A549 (cell line): ENCODE data around the gene VAT1. TPM values are rescaled to one million over a fixed set of nuclear protein-coding genes. Genes with fewer than 3 reads are reported as not detected.
A peak's percentile ranks its signal among the peaks of the same experiment; 100 is the strongest.

Experiments used
- ATAC-seq, 2 experiments: fragments of 200-7000 bp in 1 of 2; fragments of >200 bp in 1 of 2; cut with Nextera tagmentation in 1 of 2; cut with Tn5 transposase in 1 of 2; 3 replicates each; pipeline versions ENCODE4 v1.8.0 to v1.9.1; 2018 to 2020; ENCODE audit warnings: mild to moderate bottlenecking in 1 of 2, moderate library complexity in 1 of 2
- CTCF ChIA-PET: fragments of 300-600 bp; sonication (Branson Sonifier 250); formaldehyde crosslinking; extraction: SDS; loops from one replicate; lab custom pipeline; 2021; ENCODE audit warnings: antibody characterized with exemption, inconsistent platforms; lab: Yijun Ruan, JAX
- POLR2A ChIA-PET: fragments of 350-600 bp; formaldehyde crosslinking; extraction: SDS; loops from one replicate; lab custom pipeline; 2021; ENCODE audit warnings: antibody characterized with exemption, inconsistent platforms; lab: Yijun Ruan, JAX
- DNase-seq, 2 experiments: peaks; one replicate each; pipeline versions ENCODE4 v3.0.0 to v3.0.0-alpha.2; 2011 to 2016; ENCODE audit warnings: low read depth in 1 of 2, low spot score in 1 of 2
- FAIRE-seq: peaks from 2 replicates; lab custom pipeline; 2011; peaks lifted over from hg19 to GRCh38; lab: Jason Lieb, UNC
- H3K27ac ChIP-seq, 2 experiments: fragments of >200 bp; sonication (Bioruptor Twin); formaldehyde crosslinking; 3 replicates each; pipeline ENCODE4 v1.5.1; 2016 to 2017
- H3K4me1 ChIP-seq: fragments of >200 bp; sonication (Bioruptor Twin); formaldehyde crosslinking; 3 replicates; pipeline ENCODE4 v1.6.1; 2016
- H3K4me2 ChIP-seq: fragments of >200 bp; sonication (Bioruptor Twin); formaldehyde crosslinking; 3 replicates; pipeline ENCODE4 v1.6.1; 2016
- H3K4me3 ChIP-seq: fragments of >200 bp; sonication (Bioruptor Twin); formaldehyde crosslinking; 3 replicates; pipeline ENCODE4 v1.5.1; 2016
- H3K9me3 ChIP-seq: fragments of >200 bp; sonication (Bioruptor Twin); formaldehyde crosslinking; 3 replicates; pipeline ENCODE4 v1.6.1; 2016
- BHLHE40 ChIP-seq: IDR thresholded peaks from 2 replicates; pipeline ENCODE4 v1.6.1; 2012; ENCODE audit warnings: low read depth, low read length, inconsistent platforms
- CEBPB ChIP-seq, 2 experiments: fragments of >200 bp in 1 of 2; sonication (Bioruptor Twin) in 1 of 2; formaldehyde crosslinking in 1 of 2; IDR thresholded peaks; 2 replicates each; pipeline ENCODE4 v1.6.1; 2012 to 2016
- CHD4 ChIP-seq: fragments of 200-600 bp; sonication (generic); IDR thresholded peaks from 2 replicates; pipeline ENCODE4 v1.6.1; 2016; ENCODE audit warnings: antibody characterized with exemption, mild to moderate bottlenecking, borderline replicate concordance
- FOSL2 ChIP-seq, 2 experiments: fragments of 450-650 bp in 1 of 2; fragments of >200 bp in 1 of 2; sonication (Bioruptor Twin) in 1 of 2; formaldehyde crosslinking; IDR thresholded peaks; 2 replicates each; pipeline versions ENCODE4 v1.5.0 to v1.6.1; 2016 to 2020; ENCODE audit warnings: mild to moderate bottlenecking in 1 of 2, moderate library complexity in 1 of 2
- GATA3 ChIP-seq: IDR thresholded peaks from 2 replicates; pipeline ENCODE4 v1.6.1; 2012; ENCODE audit warnings: borderline replicate concordance
- HEYL ChIP-seq: fragments of 250-450 bp; sonication (Bioruptor Pico); IDR thresholded peaks from 2 replicates; pipeline ENCODE4 v1.8.0; 2021; ENCODE audit warnings: mild to moderate bottlenecking, moderate library complexity
- HOXB5 ChIP-seq: fragments of 250-450 bp; sonication (Bioruptor Pico); IDR thresholded peaks from 2 replicates; pipeline ENCODE4 v1.5.0; 2020; ENCODE audit warnings: mild to moderate bottlenecking, moderate library complexity
- KDM1A ChIP-seq: fragments of 200-600 bp; sonication (generic); IDR thresholded peaks from 2 replicates; pipeline ENCODE4 v1.6.1; 2016; ENCODE audit warnings: low read depth, mild to moderate bottlenecking
- MAFK ChIP-seq: fragments of 450-650 bp; IDR thresholded peaks from 2 replicates; pipeline ENCODE4 v1.6.1; 2014; ENCODE audit not compliant: partially characterized antibody
- MAZ ChIP-seq: fragments of 150-350 bp; IDR thresholded peaks from 2 replicates; pipeline ENCODE4 v1.6.1; 2014; ENCODE audit warnings: antibody characterized with exemption, low read depth, low read length, borderline replicate concordance
- SMC3 ChIP-seq: fragments of >200 bp; sonication (Bioruptor Twin); formaldehyde crosslinking; IDR thresholded peaks from 3 replicates; pipeline ENCODE4 v1.6.1; 2018; ENCODE audit warnings: inconsistent platforms
- ZFP36 ChIP-seq: fragments of 450-650 bp; IDR thresholded peaks from 2 replicates; pipeline ENCODE4 v1.6.1; 2014; ENCODE audit warnings: borderline replicate concordance; ENCODE audit not compliant: partially characterized antibody
- ZNF302 ChIP-seq: fragments of 250-450 bp; sonication (Bioruptor Pico); IDR thresholded peaks from 2 replicates; pipeline ENCODE4 v1.9.0; 2021; ENCODE audit warnings: inconsistent platforms, mild to moderate bottlenecking, moderate library complexity
- WGBS: methylation state at CpG from one replicate; pipeline ENCODE4 v1.1.6; 2017; ENCODE audit errors: missing lambda C conversion rate; 5-methylcytosine and 5-hydroxymethylcytosine counted together
- polyA plus RNA-seq, 4 experiments: library from polyadenylated mRNA; depleted of rRNA in 3 of 4; stranded (reverse); fragments of >200 nt; fragmentation: RNase III in 1 of 4; extraction: RNeasy Plus Mini Kit Qiagen cat#74134 plus additional on column Dnase treatment in 1 of 4; gene quantifications; 2 replicates in 3 of 4; 3 replicates in 1 of 4; pipeline ENCODE4 v1.2.3, GENCODE V29; 2011 to 2017
- TF ChIP-seq, protein P1 (sequence below): IDR thresholded peaks from 2 replicates; pipeline ENCODE4 v1.6.1; 2012
- TF ChIP-seq, protein P2 (sequence below): fragments of >200 bp; sonication (Bioruptor Twin); formaldehyde crosslinking; IDR thresholded peaks from 3 replicates; pipeline ENCODE4 v1.5.1; 2016

VAT1 gene
- polyA plus RNA-seq, 2 of the 4 experiments (the other 2 are of a cell fraction) = 153 to 167 TPM

DNA sequence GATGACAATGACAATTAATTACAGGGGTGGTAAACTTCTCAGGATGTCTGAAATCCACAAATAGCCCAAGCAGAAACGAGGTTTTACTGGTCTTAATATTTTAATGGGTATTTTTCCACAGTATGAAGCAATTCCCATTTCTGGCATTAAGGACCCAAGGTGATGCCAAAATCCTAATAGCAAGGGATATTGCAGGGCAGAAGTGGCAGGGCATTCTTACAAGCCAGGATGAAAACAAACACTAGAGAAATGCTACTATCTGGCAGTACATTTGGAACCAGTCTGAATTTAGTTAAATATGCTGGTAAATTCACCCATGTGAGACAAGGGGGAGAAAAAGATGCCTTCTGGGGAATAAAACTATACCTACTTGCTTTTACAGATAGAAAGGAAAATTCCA is 48.1 kb upstream of the VAT1 start (continued):
- TF ChIP-seq KDM1A = no peak
- no peak for TF ChIP-seq SMC3

DNA sequence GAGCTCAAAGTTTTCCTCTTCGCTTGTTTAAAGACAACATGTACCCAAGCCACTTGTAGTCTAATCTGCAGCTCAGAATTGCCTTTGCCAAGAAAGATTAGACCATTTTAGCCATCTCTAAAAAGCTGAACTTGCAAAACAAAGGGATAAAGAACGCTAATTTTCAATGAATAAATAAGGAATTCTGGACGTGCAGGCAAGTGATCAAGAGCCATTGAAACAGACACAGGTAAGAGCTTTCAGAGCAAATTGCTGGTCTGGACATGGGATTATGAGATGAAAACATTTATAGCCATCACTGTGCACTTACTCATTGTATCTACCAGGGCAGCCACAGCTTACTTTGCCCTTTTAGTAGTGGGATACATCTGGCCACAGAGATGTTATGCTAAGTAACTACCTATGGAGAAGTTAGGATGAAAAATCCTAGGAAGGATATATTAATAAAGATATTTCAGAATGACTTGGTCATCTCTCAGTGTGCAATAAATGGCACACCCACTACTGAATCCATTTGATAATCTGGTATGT is 47.2 kb upstream of the VAT1 start:
- ChIA-PET CTCF (interaction anchor here (0.7 to 1.2 kb wide), 4 partner anchors 13 to 241 kb away, joined by 3 read pairs; no protein-coding TSS in a partner anchor), POLR2A (no interaction called here)
- H3K4me1 ChIP-seq = peaks cover 9% of the 10 kb centered on the region; the same call in 1 of the 3 replicates
- FAIRE-seq (no peak), ATAC-seq (no peak; a peak in 1 of 6 replicates), DNase-seq (no peak)
- no peak overlapping the region; the same call in 2 of the 3 replicates for H3K4me2 ChIP-seq
- H3K4me3 ChIP-seq = no peak overlapping the region
- H3K9me3 ChIP-seq = no peaks in the 10 kb centered on the region
- H3K27ac ChIP-seq = peak overlapping the region in 1 of 2 experiments; percentile 34; a peak in 2 of 6 replicates
- no peak for TF ChIP-seq CHD4
- TF ChIP-seq HEYL (CRISPR knock-in tag) = no peak
- peak; percentile 48 for TF ChIP-seq MAFK
- 90% methylated on average over 3 of the region's 3 CpGs for WGBS

- Histone ChIP-seq H3K4me3 (no peak overlapping the region), H3K4me1 (peaks cover 9% of the 10 kb centered on the region; the same call in 1 of the 3 replicates), H3K27ac (peak overlapping the region in 1 of 2 experiments; percentile 34; a peak in 3 of 6 replicates), H3K4me2 (no peak overlapping the region; the same call in 2 of the 3 replicates), H3K9me3 (no peaks in the 10 kb centered on the region)
- DNase-seq (peak in 1 of 2 experiments; percentile 22), ATAC-seq (peak; percentile 50 to 52; a peak in 3 of 6 replicates), FAIRE-seq (peak; percentile 39)
- CTCF ChIA-PET = interaction anchor here (0.7 to 1.2 kb wide), 5 partner anchors 12 to 93 kb away, joined by 3 read pairs; partner anchors contain the start of gene RPL27
- POLR2A ChIA-PET = no interaction called here
- TF ChIP-seq CEBPB (IDR thresholded peaks at IDR 0.05) (peak; percentile 75 to 83), BHLHE40 (no peak)
- 93% methylated on average over 6 of the region's 6 CpGs for WGBS
Observed at GRCh38 chr17:43068570-43069367, 46.6 kb upstream of the VAT1 start.

- H3K4me1 ChIP-seq = no peaks in the 10 kb centered on the region
- H3K27ac ChIP-seq = no peak overlapping the region
- FAIRE-seq = no peak
- no peak overlapping the region for H3K4me2 ChIP-seq
- TF ChIP-seq CHD4 (no peak), GATA3 (no peak), ZFP36 (no peak), MAZ (no peak), HOXB5 (CRISPR knock-in tag) (no peak), ZNF302 (CRISPR knock-in tag) (no peak), FOSL2 (IDR thresholded peaks at IDR 0.05) (no peak), FOSL2 (CRISPR knock-in tag; IDR thresholded peaks at IDR 0.05) (no peak)
- TF ChIP-seq, protein P1, sequence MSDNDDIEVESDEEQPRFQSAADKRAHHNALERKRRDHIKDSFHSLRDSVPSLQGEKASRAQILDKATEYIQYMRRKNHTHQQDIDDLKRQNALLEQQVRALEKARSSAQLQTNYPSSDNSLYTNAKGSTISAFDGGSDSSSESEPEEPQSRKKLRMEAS = no peak
- TF ChIP-seq, protein P2, sequence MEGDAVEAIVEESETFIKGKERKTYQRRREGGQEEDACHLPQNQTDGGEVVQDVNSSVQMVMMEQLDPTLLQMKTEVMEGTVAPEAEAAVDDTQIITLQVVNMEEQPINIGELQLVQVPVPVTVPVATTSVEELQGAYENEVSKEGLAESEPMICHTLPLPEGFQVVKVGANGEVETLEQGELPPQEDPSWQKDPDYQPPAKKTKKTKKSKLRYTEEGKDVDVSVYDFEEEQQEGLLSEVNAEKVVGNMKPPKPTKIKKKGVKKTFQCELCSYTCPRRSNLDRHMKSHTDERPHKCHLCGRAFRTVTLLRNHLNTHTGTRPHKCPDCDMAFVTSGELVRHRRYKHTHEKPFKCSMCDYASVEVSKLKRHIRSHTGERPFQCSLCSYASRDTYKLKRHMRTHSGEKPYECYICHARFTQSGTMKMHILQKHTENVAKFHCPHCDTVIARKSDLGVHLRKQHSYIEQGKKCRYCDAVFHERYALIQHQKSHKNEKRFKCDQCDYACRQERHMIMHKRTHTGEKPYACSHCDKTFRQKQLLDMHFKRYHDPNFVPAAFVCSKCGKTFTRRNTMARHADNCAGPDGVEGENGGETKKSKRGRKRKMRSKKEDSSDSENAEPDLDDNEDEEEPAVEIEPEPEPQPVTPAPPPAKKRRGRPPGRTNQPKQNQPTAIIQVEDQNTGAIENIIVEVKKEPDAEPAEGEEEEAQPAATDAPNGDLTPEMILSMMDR = no peak
- TF ChIP-seq, all 56 proteins: peak for 0
- ChIA-PET POLR2A (no interaction called here), CTCF (interaction anchor here (0.6 kb wide), 1 partner anchor 34 kb away, joined by 3 read pairs; no protein-coding TSS in a partner anchor)
- DNase-seq (no peak), ATAC-seq (no peak)
- Histone ChIP-seq H3K9me3 (no peaks in the 10 kb centered on the region), H3K4me3 (no peak overlapping the region)
- 90% methylated on average over 10 of the region's 10 CpGs for WGBS
Observed at GRCh38 chr17:43062984-43063638, 40.9 kb upstream of the VAT1 start.
